Mucosa of descending colon (tissue), 3 donors: ENCODE data around the gene CHRND. TPM values are rescaled to one million over a fixed set of nuclear protein-coding genes. Genes with fewer than 3 reads are reported as not detected.

ENCODE experiments used
- ATAC-seq: fragments of 200-7000 bp; cut with Tn5 transposase; one replicate; pipeline ENCODE4 v1.9.1; 2020; ENCODE audit warnings: mild to moderate bottlenecking, moderate library complexity
- DNase-seq, 3 donors: peaks; one replicate each; pipeline ENCODE4 v3.0.0-alpha.2; 2020
- H3K36me3 ChIP-seq: fragments of 200-600 bp; one replicate; pipeline ENCODE4 v1.8.0; 2021; ENCODE audit warnings: low read depth, mild to moderate bottlenecking
- H3K4me1 ChIP-seq: fragments of 200-600 bp; one replicate; pipeline ENCODE4 v1.8.0; 2021; ENCODE audit warnings: low read depth, mild to moderate bottlenecking
- H3K4me3 ChIP-seq: fragments of 200-600 bp; one replicate; pipeline ENCODE4 v1.8.0; 2021; ENCODE audit warnings: mild to moderate bottlenecking
- H3K9me3 ChIP-seq: fragments of 200-600 bp; one replicate; pipeline ENCODE4 v1.8.0; 2021; ENCODE audit warnings: mild to moderate bottlenecking
- CTCF ChIP-seq: fragments of 200-600 bp; IDR thresholded peaks from one replicate; pipeline ENCODE4 v1.8.0; 2022; ENCODE audit warnings: antibody characterized with exemption, mild to moderate bottlenecking
- intact Hi-C, 2 donors: fragments of 100-400 bp; cut with DNase I in 1 of 2; cut with micrococcal nuclease in 1 of 2; formaldehyde crosslinking; loops; one replicate each; pipeline versions ENCODE4 v1.11.0 to v1.11.1; 2022; cut with DNase I, micrococcal nuclease
- total RNA-seq, 3 donors: library from RNA; stranded (reverse); fragmentation: NEBNext Ultra II Directional in 2 of 3; extraction: Animal tissue kit (Norgen Biotek cat#: 25700) in 2 of 3; gene quantifications; one replicate each; pipeline versions ENCODE4 v1.2.1 to v1.2.4, GENCODE V29; 2021 to 2023
- donor health status: DM: no; HTN: no; CAD: no; lungs with moderate emphysema.
- donor health status: DM: no; HTN: no; CAD: no.
- donor health status: DM: no; HTN: yes; CAD: no.

The CHRND gene
- total RNA-seq, 3 donors from 2014 or later: not detected

- H3K4me3 ChIP-seq: no peak overlapping the region
- TF ChIP-seq CTCF: no peak
- no peaks in the 10 kb centered on the region for H3K4me1 ChIP-seq
- intact Hi-C loops: no loop called here
- no peaks in the 10 kb centered on the region for H3K9me3 ChIP-seq
- ATAC-seq (no peak), DNase-seq (no peak)
- no peaks in the 10 kb centered on the region for H3K36me3 ChIP-seq
Observed at GRCh38 chr2:232534940-232535651, 9.1 kb downstream of the CHRND start.

- DNase-seq: no peak
Observed at GRCh38 chr2:232535761-232536530, 10.0 kb downstream of the CHRND start.

GRCh38 chr2:232537079-232537478, 11.1 kb downstream of the CHRND start:
- peak; percentile 73 for ATAC-seq
- intact Hi-C loops: no loop called here
- TF ChIP-seq CTCF: no peak

More at GRCh38 chr2:232535761-232536530, 10.0 kb downstream of the CHRND start:
- no peak for ATAC-seq
- no peaks in the 10 kb centered on the region for H3K4me1 ChIP-seq
- no peak overlapping the region for H3K4me3 ChIP-seq
- intact Hi-C loops: no loop called here
- H3K9me3 ChIP-seq: no peaks in the 10 kb centered on the region
- no peaks in the 10 kb centered on the region for H3K36me3 ChIP-seq
- no peak for TF ChIP-seq CTCF

GRCh38 chr2:232537499-232537898, 11.5 kb downstream of the CHRND start:
- no peak for TF ChIP-seq CTCF
- Histone ChIP-seq H3K9me3 (no peaks in the 10 kb centered on the region), H3K36me3 (no peaks in the 10 kb centered on the region), H3K4me1 (no peaks in the 10 kb centered on the region), H3K4me3 (no peak overlapping the region)
- ATAC-seq (no peak), DNase-seq (peak in 1 of 3 donors; percentile 27)
- intact Hi-C loops: no loop called here

More at GRCh38 chr2:232537079-232537478, 11.1 kb downstream of the CHRND start:
- Histone ChIP-seq H3K9me3 (no peaks in the 10 kb centered on the region), H3K4me1 (no peaks in the 10 kb centered on the region), H3K36me3 (no peaks in the 10 kb centered on the region), H3K4me3 (no peak overlapping the region)
- DNase-seq: peak in 1 of 3 donors; percentile 29

GRCh38 chr2:232538671-232539070, 12.7 kb downstream of the CHRND start:
- no peaks in the 10 kb centered on the region for H3K36me3 ChIP-seq
- intact Hi-C loops: no loop called here
- H3K9me3 ChIP-seq: no peaks in the 10 kb centered on the region
- H3K4me3 ChIP-seq: no peak overlapping the region
- H3K4me1 ChIP-seq: no peaks in the 10 kb centered on the region
- TF ChIP-seq CTCF: no peak
- DNase-seq: no peak
- no peak for ATAC-seq
